Activated T-helper 1 cell treated with anti-CD3 and anti-CD28 coated beads, Interleukin-12 subunit alpha, Interleukin-12 subunit beta, Interleukin-2, Interleukin-4 antibody, amounts not matched to agents 30 ng/mL and 10 ng/mL and 1 ng/mL, durations not matched to agents 14 hours and 24 hours and 36 hours (primary cell): ENCODE results near the gene ZCCHC17. TPM values are rescaled to one million over a fixed set of nuclear protein-coding genes. Genes with fewer than 3 reads are reported as not detected.

ENCODE experiments used
- DNase-seq: peaks from one replicate; pipeline ENCODE4 v3.0.0; 2021; ENCODE audit warnings: low spot score
- H3K27ac Mint-ChIP-seq: one replicate; pipeline ENCODE4 v1.8.0; 2021; ENCODE audit warnings: mild to moderate bottlenecking, mixed read lengths
- H3K27me3 Mint-ChIP-seq: one replicate; pipeline ENCODE4 v1.8.0; 2022; ENCODE audit warnings: mild to moderate bottlenecking, moderate library complexity, mixed read lengths; ENCODE audit not compliant: insufficient read depth
- H3K36me3 Mint-ChIP-seq: one replicate; pipeline ENCODE4 v1.8.0; 2021; ENCODE audit warnings: low read depth, mixed read lengths
- H3K4me1 Mint-ChIP-seq: one replicate; pipeline ENCODE4 v1.8.0; 2021; ENCODE audit warnings: low read depth, mixed read lengths
- H3K4me3 Mint-ChIP-seq: one replicate; pipeline ENCODE4 v1.8.0; 2021; ENCODE audit warnings: mild to moderate bottlenecking, moderate library complexity, mixed read lengths
- H3K9me3 Mint-ChIP-seq: one replicate; pipeline ENCODE4 v1.8.0; 2021; ENCODE audit warnings: mixed read lengths
- intact Hi-C: fragments of 100-400 bp; cut with micrococcal nuclease; formaldehyde crosslinking; loops from one replicate; pipeline ENCODE4 v1.15.1; 2024
- total RNA-seq: library from RNA; stranded (reverse); gene quantifications from 2 replicates; pipeline ENCODE4 v1.2.3, GENCODE V29; 2022

ZCCHC17 gene
- total RNA-seq, 1 donor from 2014 or later = 24.7 TPM

GRCh38 chr1:31362032-31362431, 65.2 kb downstream of the ZCCHC17 start:
- Mint-ChIP-seq H3K4me3 (no peak overlapping the region), H3K27me3 (no peaks in the 10 kb centered on the region), H3K9me3 (no peaks in the 10 kb centered on the region), H3K4me1 (no peaks in the 10 kb centered on the region), H3K27ac (no peak overlapping the region), H3K36me3 (peaks cover 23% of the 10 kb centered on the region)
- intact Hi-C loops = no loop called here
- DNase-seq = no peak

GRCh38 chr1:31364561-31365250, 67.9 kb downstream of the ZCCHC17 start:
- Mint-ChIP-seq H3K4me1 (no peaks in the 10 kb centered on the region), H3K9me3 (no peaks in the 10 kb centered on the region), H3K4me3 (no peak overlapping the region), H3K27ac (no peak overlapping the region), H3K36me3 (peaks cover 14% of the 10 kb centered on the region), H3K27me3 (no peaks in the 10 kb centered on the region)
- DNase-seq = no peak
- intact Hi-C loops = no loop called here

GRCh38 chr1:31366796-31367195, 70.0 kb downstream of the ZCCHC17 start:
- no peak for DNase-seq
- Mint-ChIP-seq H3K4me3 (no peak overlapping the region), H3K4me1 (no peaks in the 10 kb centered on the region), H3K36me3 (peaks cover 12% of the 10 kb centered on the region), H3K27ac (no peak overlapping the region), H3K27me3 (no peaks in the 10 kb centered on the region), H3K9me3 (no peaks in the 10 kb centered on the region)
- intact Hi-C loops = no loop called here

- H3K4me1 Mint-ChIP-seq = peaks cover 5% of the 10 kb centered on the region
- no peak for DNase-seq
- intact Hi-C loops = no loop called here
- H3K9me3 Mint-ChIP-seq = no peaks in the 10 kb centered on the region
- no peak overlapping the region for H3K27ac Mint-ChIP-seq
- no peak overlapping the region for H3K4me3 Mint-ChIP-seq
- peaks cover 5% of the 10 kb centered on the region for H3K27me3 Mint-ChIP-seq
- peaks cover 11% of the 10 kb centered on the region for H3K36me3 Mint-ChIP-seq
These were observed 71.8 kb downstream of the ZCCHC17 start for GRCh38 chr1:31368611-31369107.

GRCh38 chr1:31370021-31370420, 73.2 kb downstream of the ZCCHC17 start:
- H3K27ac Mint-ChIP-seq = no peak overlapping the region
- peaks cover 12% of the 10 kb centered on the region for H3K27me3 Mint-ChIP-seq
- peaks cover 9% of the 10 kb centered on the region for H3K4me1 Mint-ChIP-seq
- H3K36me3 Mint-ChIP-seq = peaks cover under 1% of the 10 kb centered on the region
- no peak for DNase-seq
- intact Hi-C loops = no loop called here
- H3K9me3 Mint-ChIP-seq = no peaks in the 10 kb centered on the region
- no peak overlapping the region for H3K4me3 Mint-ChIP-seq

GRCh38 chr1:31370565-31370964, 73.7 kb downstream of the ZCCHC17 start:
- Mint-ChIP-seq H3K36me3 (no peaks in the 10 kb centered on the region), H3K27me3 (peaks cover 12% of the 10 kb centered on the region), H3K4me1 (peaks cover 9% of the 10 kb centered on the region), H3K9me3 (no peaks in the 10 kb centered on the region), H3K27ac (no peak overlapping the region), H3K4me3 (no peak overlapping the region)
- no peak for DNase-seq
- intact Hi-C loops = no loop called here

GRCh38 chr1:31371121-31371959, 74.5 kb downstream of the ZCCHC17 start:
- intact Hi-C loops = no loop called here
- no peaks in the 10 kb centered on the region for H3K36me3 Mint-ChIP-seq
- H3K4me3 Mint-ChIP-seq = no peak overlapping the region
- peaks cover 12% of the 10 kb centered on the region for H3K27me3 Mint-ChIP-seq
- no peak for DNase-seq
- H3K9me3 Mint-ChIP-seq = no peaks in the 10 kb centered on the region
- no peak overlapping the region for H3K27ac Mint-ChIP-seq
- peaks cover 9% of the 10 kb centered on the region for H3K4me1 Mint-ChIP-seq

GRCh38 chr1:31372051-31372450, 75.2 kb downstream of the ZCCHC17 start:
- Mint-ChIP-seq H3K4me3 (no peak overlapping the region), H3K27ac (no peak overlapping the region), H3K36me3 (no peaks in the 10 kb centered on the region), H3K4me1 (peaks cover 9% of the 10 kb centered on the region), H3K27me3 (peaks cover 12% of the 10 kb centered on the region), H3K9me3 (no peaks in the 10 kb centered on the region)
- intact Hi-C loops = no loop called here
- DNase-seq = no peak

- H3K4me1 Mint-ChIP-seq = peaks cover 9% of the 10 kb centered on the region
- no peak overlapping the region for H3K4me3 Mint-ChIP-seq
- H3K9me3 Mint-ChIP-seq = no peaks in the 10 kb centered on the region
- intact Hi-C loops = no loop called here
- H3K36me3 Mint-ChIP-seq = no peaks in the 10 kb centered on the region
- no peak overlapping the region for H3K27ac Mint-ChIP-seq
- peaks cover 12% of the 10 kb centered on the region for H3K27me3 Mint-ChIP-seq
- DNase-seq = no peak
These were observed 75.9 kb downstream of the ZCCHC17 start for GRCh38 chr1:31372751-31373055.

GRCh38 chr1:31373056-31373896, 76.4 kb downstream of the ZCCHC17 start, which contains the start of gene FABP3:
Gene FABP3 (minus strand): TSS chr1:31373076. CDS start chr1:31373014, 62 bp downstream.
- DNase-seq = no peak
- H3K4me1 Mint-ChIP-seq = peaks cover 9% of the 10 kb centered on the region

GRCh38 chr1:31373897-31374486, 77.2 kb downstream of the ZCCHC17 start:
- Mint-ChIP-seq H3K4me3 (peak overlapping the region; percentile 71), H3K4me1 (peaks cover 9% of the 10 kb centered on the region), H3K27ac (no peak overlapping the region), H3K9me3 (no peaks in the 10 kb centered on the region), H3K27me3 (peaks cover 18% of the 10 kb centered on the region), H3K36me3 (no peaks in the 10 kb centered on the region)
- intact Hi-C loops = no loop called here
- DNase-seq = no peak

More at GRCh38 chr1:31373056-31373896, 76.4 kb downstream of the ZCCHC17 start, which contains the start of gene FABP3:
- Mint-ChIP-seq H3K27ac (no peak within 1 kb of the TSS), H3K9me3 (no peaks in the 10 kb centered on the region), H3K36me3 (no peaks in the 10 kb centered on the region), H3K4me3 (peak within 1 kb of the TSS; percentile 71), H3K27me3 (peaks cover 12% of the 10 kb centered on the region)
- intact Hi-C loops = no loop called here

GRCh38 chr1:31374511-31375196, 77.8 kb downstream of the ZCCHC17 start:
- H3K4me1 Mint-ChIP-seq = peaks cover 9% of the 10 kb centered on the region
- no peaks in the 10 kb centered on the region for H3K9me3 Mint-ChIP-seq
- no peak for DNase-seq
- H3K27me3 Mint-ChIP-seq = peaks cover 18% of the 10 kb centered on the region
- H3K36me3 Mint-ChIP-seq = no peaks in the 10 kb centered on the region
- H3K4me3 Mint-ChIP-seq = no peak overlapping the region
- no peak overlapping the region for H3K27ac Mint-ChIP-seq
- intact Hi-C loops = no loop called here
